Activated CD4-positive, CD25-positive, alpha-beta regulatory T cell (primary cell): ENCODE data around the gene BLMH.

ENCODE experiments used
- DNase-seq, 4 experiments: peaks; one replicate each; lab custom pipeline; 2025; lab: John Stamatoyannopoulos, UW

Gene BLMH

DNA sequence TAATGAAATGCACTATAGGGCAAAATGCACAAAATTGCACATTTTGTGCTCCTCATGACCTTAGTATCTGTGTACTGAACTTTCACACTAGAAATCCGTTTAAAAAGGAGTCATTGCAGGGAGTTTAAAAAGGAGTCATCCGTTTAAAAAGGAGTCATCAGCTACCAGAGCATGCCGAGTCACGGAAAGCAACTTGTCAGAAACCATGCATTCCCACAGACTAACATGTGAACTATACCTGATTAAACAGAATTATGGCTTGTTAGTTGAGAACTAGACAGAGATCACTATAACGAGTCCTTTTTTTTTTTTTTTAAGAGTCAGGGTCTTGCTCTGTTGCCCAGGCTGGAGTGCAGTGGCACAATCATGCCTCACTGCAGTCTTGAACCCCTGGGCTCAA, 92.1 kb downstream of the BLMH start:
- no peak for DNase-seq
